ENCODE measurements around the gene ABCG8. TPM values are rescaled to one million over a fixed set of nuclear protein-coding genes. Genes with fewer than 3 reads are reported as not detected.

The ABCG8 gene
- total RNA-seq, 1 donor from 2014 or later: not detected

DNA sequence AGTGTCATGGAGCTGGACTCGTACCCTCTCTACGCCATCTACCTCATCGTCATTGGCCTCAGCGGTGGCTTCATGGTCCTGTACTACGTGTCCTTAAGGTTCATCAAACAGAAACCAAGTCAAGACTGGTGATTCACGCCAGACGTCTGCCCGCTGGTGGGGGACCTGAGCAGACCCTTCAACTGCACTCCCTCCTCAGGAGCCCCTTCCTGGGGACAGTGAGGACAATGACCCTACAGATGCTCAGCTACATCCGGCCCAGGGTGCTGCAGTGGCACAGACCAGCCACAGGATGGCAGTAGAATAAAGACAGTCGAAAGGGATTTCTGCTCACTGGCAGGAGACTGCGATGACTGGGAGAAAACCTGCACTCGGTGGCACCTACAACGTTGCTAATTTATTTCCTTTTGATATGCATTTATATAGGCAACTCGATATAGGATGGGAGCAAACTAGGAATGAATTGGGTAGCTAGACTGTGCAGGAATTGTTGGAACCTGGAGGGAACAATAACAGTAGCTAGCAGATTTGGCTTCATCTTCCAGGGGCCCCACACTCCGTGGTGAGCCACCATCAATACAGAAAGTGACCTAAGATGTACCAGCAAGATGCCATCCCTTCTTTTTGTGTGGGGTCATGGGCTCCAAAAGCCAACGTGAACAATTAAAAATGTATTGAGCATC, 39.2 kb downstream of the ABCG8 start:
- Mint-ChIP-seq H3K27me3 (ENCODE audit: low read depth) (peaks cover 3% of the 10 kb centered on the region), H3K9me3 (peaks cover 4% of the 10 kb centered on the region), H3K4me3 (peak overlapping the region; percentile 38), H3K4me1 (peaks cover 6% of the 10 kb centered on the region), H3K27ac (ENCODE audit: unreplicated experiment) (peak overlapping the region; percentile 90), H3K36me3 (ENCODE audit: low read depth) (no peaks in the 10 kb centered on the region)
- DNase-seq (ENCODE audit: low read depth, low spot score): peak; percentile 79
- TF ChIP-seq, protein P1, sequence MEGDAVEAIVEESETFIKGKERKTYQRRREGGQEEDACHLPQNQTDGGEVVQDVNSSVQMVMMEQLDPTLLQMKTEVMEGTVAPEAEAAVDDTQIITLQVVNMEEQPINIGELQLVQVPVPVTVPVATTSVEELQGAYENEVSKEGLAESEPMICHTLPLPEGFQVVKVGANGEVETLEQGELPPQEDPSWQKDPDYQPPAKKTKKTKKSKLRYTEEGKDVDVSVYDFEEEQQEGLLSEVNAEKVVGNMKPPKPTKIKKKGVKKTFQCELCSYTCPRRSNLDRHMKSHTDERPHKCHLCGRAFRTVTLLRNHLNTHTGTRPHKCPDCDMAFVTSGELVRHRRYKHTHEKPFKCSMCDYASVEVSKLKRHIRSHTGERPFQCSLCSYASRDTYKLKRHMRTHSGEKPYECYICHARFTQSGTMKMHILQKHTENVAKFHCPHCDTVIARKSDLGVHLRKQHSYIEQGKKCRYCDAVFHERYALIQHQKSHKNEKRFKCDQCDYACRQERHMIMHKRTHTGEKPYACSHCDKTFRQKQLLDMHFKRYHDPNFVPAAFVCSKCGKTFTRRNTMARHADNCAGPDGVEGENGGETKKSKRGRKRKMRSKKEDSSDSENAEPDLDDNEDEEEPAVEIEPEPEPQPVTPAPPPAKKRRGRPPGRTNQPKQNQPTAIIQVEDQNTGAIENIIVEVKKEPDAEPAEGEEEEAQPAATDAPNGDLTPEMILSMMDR (conservative IDR thresholded peaks at IDR 0.05): peak; percentile 88

DNA sequence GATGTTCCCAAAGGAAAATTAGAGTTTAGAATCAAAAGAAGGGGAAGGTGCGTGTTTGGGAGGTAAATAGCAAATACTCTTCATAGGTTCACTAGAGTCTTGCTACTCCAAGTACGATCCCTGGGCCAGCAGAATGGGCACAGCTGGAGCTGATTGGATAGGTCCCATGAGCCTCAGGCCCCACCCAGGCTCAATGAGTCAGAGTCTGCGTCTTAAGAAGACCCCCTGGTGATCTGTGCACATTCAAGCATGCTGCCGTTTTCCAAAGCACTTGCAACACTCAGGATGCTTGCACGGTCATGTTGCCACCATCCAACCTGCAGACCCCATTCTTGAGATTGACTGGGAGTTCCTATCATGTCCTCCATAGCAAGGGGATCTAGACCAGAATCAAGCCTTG, 40.5 kb downstream of the ABCG8 start:
- TF ChIP-seq, protein P1 (conservative IDR thresholded peaks at IDR 0.05): no peak
- Mint-ChIP-seq H3K27ac (ENCODE audit: unreplicated experiment) (no peak overlapping the region), H3K9me3 (peaks cover 4% of the 10 kb centered on the region), H3K4me3 (no peak overlapping the region), H3K4me1 (peaks cover 6% of the 10 kb centered on the region), H3K36me3 (ENCODE audit: low read depth) (no peaks in the 10 kb centered on the region), H3K27me3 (ENCODE audit: low read depth) (peaks cover 2% of the 10 kb centered on the region)
- DNase-seq (ENCODE audit: low read depth, low spot score): no peak

DNA sequence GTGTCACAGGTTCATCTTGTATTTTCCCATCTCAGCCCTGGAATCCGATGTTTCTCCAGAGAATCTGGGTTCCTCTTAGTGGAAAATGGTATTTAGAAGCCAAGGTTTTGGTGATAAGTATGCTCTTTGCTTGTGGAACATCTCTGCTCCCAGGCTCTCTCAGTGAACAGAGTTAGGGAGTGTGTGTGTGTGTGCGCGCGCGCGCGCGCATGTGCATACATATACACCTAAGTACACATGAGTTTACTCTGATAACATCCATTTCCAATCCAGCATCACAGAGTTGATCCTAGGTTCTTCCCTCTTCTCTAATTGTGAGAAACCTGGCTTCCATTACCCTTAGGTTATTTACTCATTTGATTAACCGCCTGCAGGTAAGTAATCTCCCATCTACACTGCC, 41.7 kb downstream of the ABCG8 start:
- peaks cover 4% of the 10 kb centered on the region for H3K9me3 Mint-ChIP-seq
- TF ChIP-seq, protein P1 (conservative IDR thresholded peaks at IDR 0.05): no peak
- H3K4me3 Mint-ChIP-seq: no peak overlapping the region
- H3K4me1 Mint-ChIP-seq: peaks cover 6% of the 10 kb centered on the region
- no peaks in the 10 kb centered on the region for H3K27me3 Mint-ChIP-seq (ENCODE audit: low read depth)
- no peaks in the 10 kb centered on the region for H3K36me3 Mint-ChIP-seq (ENCODE audit: low read depth)
- no peak overlapping the region for H3K27ac Mint-ChIP-seq (ENCODE audit: unreplicated experiment)
- no peak for DNase-seq (ENCODE audit: low read depth, low spot score)

DNA sequence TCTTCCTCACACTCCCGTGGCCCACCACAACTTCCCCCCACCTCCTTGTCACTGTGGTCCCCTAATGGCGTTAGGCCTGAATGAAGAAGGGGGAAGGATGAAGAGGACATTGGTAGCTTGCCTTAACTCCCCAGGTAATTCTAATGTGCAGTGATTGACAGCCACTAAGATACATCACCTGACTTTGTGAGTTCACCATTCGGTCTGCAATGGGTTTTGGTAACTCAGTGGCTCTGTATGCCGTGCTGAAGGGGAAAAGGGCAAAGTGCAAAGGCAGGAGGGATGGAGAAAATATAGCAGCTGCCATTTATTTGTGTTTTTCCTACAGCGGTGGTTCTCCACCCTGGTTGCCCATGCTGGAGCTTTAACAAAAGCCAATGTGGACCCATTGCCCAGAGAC, 42.2 kb downstream of the ABCG8 start:
- H3K9me3 Mint-ChIP-seq: peaks cover 4% of the 10 kb centered on the region
- DNase-seq (ENCODE audit: low read depth, low spot score): no peak
- no peak overlapping the region for H3K27ac Mint-ChIP-seq (ENCODE audit: unreplicated experiment)
- H3K27me3 Mint-ChIP-seq (ENCODE audit: low read depth): no peaks in the 10 kb centered on the region
- H3K36me3 Mint-ChIP-seq (ENCODE audit: low read depth): no peaks in the 10 kb centered on the region
- TF ChIP-seq, protein P1 (conservative IDR thresholded peaks at IDR 0.05): no peak
- H3K4me1 Mint-ChIP-seq: peaks cover 6% of the 10 kb centered on the region
- H3K4me3 Mint-ChIP-seq: no peak overlapping the region

DNA sequence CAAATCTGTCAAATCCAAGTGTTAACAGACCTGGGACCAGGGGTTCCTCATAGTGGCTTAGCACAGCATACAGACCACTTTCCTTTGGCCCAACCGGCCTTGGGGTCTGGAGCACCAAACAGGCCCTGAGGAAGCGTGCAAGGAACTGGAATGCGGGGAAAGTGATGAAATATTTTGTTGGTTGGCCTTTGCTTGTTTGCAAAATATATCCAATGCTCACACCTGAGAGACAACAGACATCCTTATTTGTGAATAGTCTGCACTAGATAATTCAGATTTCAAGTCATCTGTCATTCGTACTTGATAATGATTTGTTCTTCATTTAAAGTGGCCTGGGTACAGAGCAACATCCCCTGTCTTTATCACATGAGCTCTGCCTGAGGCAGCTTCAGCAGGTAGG, 43.5 kb downstream of the ABCG8 start:
- H3K4me1 Mint-ChIP-seq: peaks cover 6% of the 10 kb centered on the region
- no peak overlapping the region for H3K27ac Mint-ChIP-seq (ENCODE audit: unreplicated experiment)
- H3K27me3 Mint-ChIP-seq (ENCODE audit: low read depth): no peaks in the 10 kb centered on the region

More for the DNA sequence above, 43.5 kb downstream of the ABCG8 start:
- H3K9me3 Mint-ChIP-seq: no peaks in the 10 kb centered on the region
- peaks cover 2% of the 10 kb centered on the region for H3K36me3 Mint-ChIP-seq (ENCODE audit: low read depth)
- TF ChIP-seq, protein P1 (conservative IDR thresholded peaks at IDR 0.05): no peak
- DNase-seq (ENCODE audit: low read depth, low spot score): no peak
- H3K4me3 Mint-ChIP-seq: no peak overlapping the region

Data from neural crest cell (in vitro differentiated cells).